A673 (cell line): ENCODE results near the gene SMARCAL1. TPM values are rescaled to one million over a fixed set of nuclear protein-coding genes. Genes with fewer than 3 reads are reported as not detected.

Source experiments
- BruUV-seq: library from RNA; stranded (reverse); fragments of 400-500 nt; replicated peaks from 2 replicates; lab custom pipeline; 2021; lab: Mats Ljungman, UMichigan
- CTCF ChIA-PET: fragments of 300-600 bp; sonication (Branson Sonifier 250); formaldehyde crosslinking; loops from one replicate; lab custom pipeline; 2022; ENCODE audit warnings: antibody characterized with exemption; lab: Charles Lee
- POLR2A ChIA-PET: fragments of 300-600 bp; sonication (Branson Sonifier 250); formaldehyde crosslinking; loops from one replicate; lab custom pipeline; 2022; ENCODE audit warnings: antibody characterized with exemption; ENCODE audit not compliant: low non-redundant PET; lab: Charles Lee
- DNase-seq: peaks from one replicate; pipeline ENCODE4 v3.0.0-alpha.2; 2015; ENCODE audit warnings: low spot score
- H3K27ac ChIP-seq: fragments of 200-600 bp; sonication (generic); 2 replicates; pipeline ENCODE4 v1.5.1; 2016; ENCODE audit warnings: mixed run types, low read depth, mild to moderate bottlenecking, mixed read lengths, antibody characterized with exemption, low read length; ENCODE audit not compliant: poor library complexity, severe bottlenecking
- H3K27me3 ChIP-seq: fragments of 200-600 bp; sonication (generic); replicated peaks from 2 replicates; pipeline ENCODE4 v1.6.1; 2017; ENCODE audit warnings: mixed run types, low read depth, mild to moderate bottlenecking, mixed read lengths, antibody characterized with exemption, low read length; ENCODE audit not compliant: insufficient read depth, poor library complexity
- H3K36me3 ChIP-seq: fragments of 200-600 bp; sonication (generic); 2 replicates; pipeline ENCODE4 v1.6.1; 2016; ENCODE audit warnings: mixed run types, mild to moderate bottlenecking, mixed read lengths, antibody characterized with exemption, low read length; ENCODE audit not compliant: insufficient read depth, poor library complexity, severe bottlenecking
- H3K4me1 ChIP-seq: fragments of 200-600 bp; sonication (generic); 2 replicates; pipeline ENCODE4 v1.6.1; 2017; ENCODE audit warnings: mixed run types, mild to moderate bottlenecking, mixed read lengths, antibody characterized with exemption, low read length; ENCODE audit not compliant: insufficient read depth, poor library complexity, severe bottlenecking
- H3K4me3 ChIP-seq: fragments of 200-600 bp; sonication (generic); 2 replicates; pipeline ENCODE4 v1.5.1; 2016; ENCODE audit warnings: low read depth, mixed run types, mild to moderate bottlenecking, mixed read lengths, low read length; ENCODE audit not compliant: poor library complexity, severe bottlenecking
- H3K9me3 ChIP-seq: fragments of 200-600 bp; sonication (generic); 2 replicates; pipeline ENCODE4 v1.6.1; 2016; ENCODE audit warnings: mixed run types, low read depth, mild to moderate bottlenecking, mixed read lengths, antibody characterized with exemption, low read length; ENCODE audit not compliant: poor library complexity, severe bottlenecking
- EZH2 ChIP-seq: fragments of 200-600 bp; sonication (generic); IDR thresholded peaks from 2 replicates; pipeline ENCODE4 v1.6.1; 2017; ENCODE audit warnings: borderline replicate concordance, low read depth, mild to moderate bottlenecking, mixed read lengths, antibody characterized with exemption, low read length; ENCODE audit not compliant: poor library complexity, severe bottlenecking
- intact Hi-C: fragments of 100-400 bp; cut with micrococcal nuclease; formaldehyde crosslinking; loops from one replicate; pipeline ENCODE4 v1.10.0; 2022; ENCODE audit not compliant: unreplicated experiment
- total RNA-seq: library from RNA; stranded (reverse); gene quantifications from 2 replicates; pipeline ENCODE4 v1.2.3, GENCODE V29; 2021
- TF ChIP-seq, protein P1 (sequence below): fragments of 300-800, 200-600 bp; sonication (generic); conservative IDR thresholded peaks from 2 replicates; pipeline ENCODE4 v1.5.1; 2017; ENCODE audit warnings: low read depth, mild to moderate bottlenecking, antibody characterized with exemption, low read length, moderate library complexity, mixed read lengths

SMARCAL1 gene
- total RNA-seq, 1 experiment from 2014 or later: 20.7 TPM

DNA sequence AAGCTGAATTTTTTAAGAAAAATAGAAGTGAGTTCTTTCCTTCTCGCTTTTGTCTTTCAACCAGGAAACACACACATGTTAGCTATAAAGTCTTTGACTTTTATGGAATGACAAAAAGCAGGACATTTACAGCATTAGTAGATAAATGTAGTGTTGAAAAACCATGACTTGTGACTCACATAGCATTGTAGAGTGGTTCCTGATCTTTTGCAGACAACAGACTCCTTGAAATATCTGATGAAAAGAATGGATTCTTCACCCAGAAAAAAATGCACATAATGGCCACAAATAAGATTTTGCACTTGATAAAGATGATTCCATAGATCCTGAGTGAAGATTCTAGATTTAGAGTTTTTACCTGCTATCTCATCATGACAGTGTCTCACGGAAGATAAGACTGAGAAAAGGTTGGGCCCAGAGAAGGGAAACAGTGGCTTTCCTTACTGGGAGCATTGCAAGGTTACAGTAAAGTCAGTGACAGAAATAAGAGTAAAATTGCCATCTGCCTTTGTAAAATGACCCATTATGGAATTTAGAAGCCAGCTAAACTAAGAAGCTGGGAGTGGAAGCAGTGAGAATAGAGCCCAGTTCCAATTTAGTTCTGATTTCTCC, 14.0 kb downstream of the SMARCAL1 start:
- BruUV-seq: no TSS peak
- TF ChIP-seq, protein P1, sequence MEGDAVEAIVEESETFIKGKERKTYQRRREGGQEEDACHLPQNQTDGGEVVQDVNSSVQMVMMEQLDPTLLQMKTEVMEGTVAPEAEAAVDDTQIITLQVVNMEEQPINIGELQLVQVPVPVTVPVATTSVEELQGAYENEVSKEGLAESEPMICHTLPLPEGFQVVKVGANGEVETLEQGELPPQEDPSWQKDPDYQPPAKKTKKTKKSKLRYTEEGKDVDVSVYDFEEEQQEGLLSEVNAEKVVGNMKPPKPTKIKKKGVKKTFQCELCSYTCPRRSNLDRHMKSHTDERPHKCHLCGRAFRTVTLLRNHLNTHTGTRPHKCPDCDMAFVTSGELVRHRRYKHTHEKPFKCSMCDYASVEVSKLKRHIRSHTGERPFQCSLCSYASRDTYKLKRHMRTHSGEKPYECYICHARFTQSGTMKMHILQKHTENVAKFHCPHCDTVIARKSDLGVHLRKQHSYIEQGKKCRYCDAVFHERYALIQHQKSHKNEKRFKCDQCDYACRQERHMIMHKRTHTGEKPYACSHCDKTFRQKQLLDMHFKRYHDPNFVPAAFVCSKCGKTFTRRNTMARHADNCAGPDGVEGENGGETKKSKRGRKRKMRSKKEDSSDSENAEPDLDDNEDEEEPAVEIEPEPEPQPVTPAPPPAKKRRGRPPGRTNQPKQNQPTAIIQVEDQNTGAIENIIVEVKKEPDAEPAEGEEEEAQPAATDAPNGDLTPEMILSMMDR: no peak
- TF ChIP-seq EZH2: no peak
- no peak for DNase-seq
- ChIA-PET CTCF (no interaction called here), POLR2A (no interaction called here)
- Histone ChIP-seq H3K4me3 (no peak overlapping the region), H3K27me3 (no peaks in the 10 kb centered on the region), H3K9me3 (no peaks in the 10 kb centered on the region), H3K36me3 (no peaks in the 10 kb centered on the region), H3K27ac (no peak overlapping the region), H3K4me1 (no peaks in the 10 kb centered on the region)
- intact Hi-C loops: no loop called here

DNA sequence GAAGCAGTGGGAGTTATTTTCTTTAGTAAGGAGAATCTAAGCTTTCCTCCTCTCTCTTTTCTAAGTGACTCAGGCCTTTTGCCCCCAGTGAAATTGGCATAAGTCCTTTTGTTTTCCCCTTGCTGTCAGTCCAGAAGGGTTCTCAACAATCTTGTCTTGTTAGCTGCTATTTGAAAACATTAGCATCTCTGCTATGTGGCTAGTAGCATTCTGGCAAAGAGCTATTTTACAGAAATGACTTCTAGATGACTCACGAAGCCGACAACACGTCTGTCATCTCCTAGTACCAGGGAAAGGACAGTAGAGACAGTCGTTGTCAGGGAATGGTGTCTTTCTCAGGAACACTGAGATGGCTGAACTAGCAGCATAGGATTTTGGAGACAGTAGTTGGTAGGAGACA, 14.7 kb downstream of the SMARCAL1 start:
- POLR2A ChIA-PET: no interaction called here
- Histone ChIP-seq H3K36me3 (no peaks in the 10 kb centered on the region), H3K4me3 (no peak overlapping the region), H3K4me1 (no peaks in the 10 kb centered on the region), H3K27me3 (no peaks in the 10 kb centered on the region), H3K27ac (no peak overlapping the region), H3K9me3 (no peaks in the 10 kb centered on the region)
- CTCF ChIA-PET: no interaction called here
- peak; percentile 18 for DNase-seq
- no TSS peak for BruUV-seq
- intact Hi-C loops: no loop called here
- no peak for TF ChIP-seq EZH2
- TF ChIP-seq, protein P1: no peak

DNA sequence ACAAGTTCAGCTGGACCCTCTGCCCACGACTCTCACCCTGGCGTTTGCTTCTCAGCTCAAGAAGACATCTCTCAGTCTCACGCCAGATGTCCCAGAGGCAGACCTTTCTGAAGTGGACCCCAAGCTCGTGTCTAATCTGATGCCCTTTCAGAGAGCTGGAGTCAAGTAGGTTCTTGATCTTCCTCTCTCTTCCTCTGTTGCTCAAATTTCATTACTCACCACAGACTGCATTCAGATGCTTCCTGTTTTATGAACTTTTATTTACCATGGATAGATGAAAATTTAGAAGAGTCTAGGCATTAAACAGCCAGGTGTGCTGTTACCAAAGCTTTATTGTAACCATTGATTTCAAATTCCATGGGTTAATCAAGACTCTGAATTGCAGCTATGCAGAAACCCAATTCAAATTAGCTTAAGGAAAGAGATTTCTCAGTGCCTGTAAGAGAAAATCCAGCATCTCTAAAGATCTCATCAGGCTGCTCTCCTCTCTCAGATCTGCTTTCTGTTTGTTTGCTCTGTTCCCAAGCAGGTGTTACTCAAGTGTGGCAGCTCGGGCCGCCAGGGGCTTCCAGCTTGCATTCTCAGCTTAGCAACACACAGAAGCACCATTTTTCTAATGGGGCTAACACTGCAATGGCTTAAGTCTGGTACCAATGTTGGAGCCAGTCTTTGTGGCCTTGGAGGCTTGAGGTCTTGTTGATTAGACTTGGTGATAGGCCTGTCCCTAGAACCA, 16.5 kb downstream of the SMARCAL1 start:
- no peak overlapping the region for H3K4me3 ChIP-seq
- H3K36me3 ChIP-seq: peaks cover 5% of the 10 kb centered on the region
- TF ChIP-seq, protein P1: no peak
- TF ChIP-seq EZH2: no peak
- H3K27ac ChIP-seq: no peak overlapping the region
- H3K27me3 ChIP-seq: no peaks in the 10 kb centered on the region
- no peaks in the 10 kb centered on the region for H3K9me3 ChIP-seq
- no peaks in the 10 kb centered on the region for H3K4me1 ChIP-seq
- no peak for DNase-seq
- POLR2A ChIA-PET: interaction anchor here (0.6 kb wide), 1 partner anchor 318 kb away, joined by 3 read pairs; no protein-coding TSS in a partner anchor
- BruUV-seq: no TSS peak
- CTCF ChIA-PET: no interaction called here
- intact Hi-C loops: no loop called here
